NCI-H1694 (cell line): ENCODE results near the gene CSRNP3.
A peak's percentile ranks its signal among the peaks of the same experiment; 100 is the strongest.

Experiments used
- DNase-seq: peaks from one replicate; lab custom pipeline; 2025; lab: John Stamatoyannopoulos, UW

Gene CSRNP3

GRCh38 chr2:165544897-165545296, 75.4 kb downstream of the CSRNP3 start:
- no peak for DNase-seq

- DNase-seq, result no peak
Observed at GRCh38 chr2:165547900-165548299, 78.4 kb downstream of the CSRNP3 start.

- DNase-seq, result no peak
Observed at GRCh38 chr2:165549619-165550018, 80.1 kb downstream of the CSRNP3 start.

- DNase-seq, result no peak
Observed at GRCh38 chr2:165558832-165559231, 89.3 kb downstream of the CSRNP3 start.

GRCh38 chr2:165560377-165560988, 91.0 kb downstream of the CSRNP3 start:
- no peak for DNase-seq

GRCh38 chr2:165561516-165561915, 92.0 kb downstream of the CSRNP3 start:
- no peak for DNase-seq

GRCh38 chr2:165562233-165562632, 92.7 kb downstream of the CSRNP3 start:
- no peak for DNase-seq

GRCh38 chr2:165563468-165564225, 94.1 kb downstream of the CSRNP3 start:
- DNase-seq, result no peak

- DNase-seq, result no peak
Observed at GRCh38 chr2:165566008-165566407, 96.5 kb downstream of the CSRNP3 start.

GRCh38 chr2:165567273-165567672, 97.8 kb downstream of the CSRNP3 start:
- no peak for DNase-seq

- no peak for DNase-seq
Observed at GRCh38 chr2:165568361-165568760, 98.9 kb downstream of the CSRNP3 start.

- no peak for DNase-seq
Observed at GRCh38 chr2:165571477-165571876, 102.0 kb downstream of the CSRNP3 start.

GRCh38 chr2:165572151-165572550, 102.7 kb downstream of the CSRNP3 start:
- DNase-seq, result peak; percentile 93

GRCh38 chr2:165573534-165574461, 104.3 kb downstream of the CSRNP3 start:
- peak; percentile 94 for DNase-seq

GRCh38 chr2:165575044-165575615, 105.6 kb downstream of the CSRNP3 start:
- DNase-seq, result no peak

GRCh38 chr2:165576409-165577154, 107.1 kb downstream of the CSRNP3 start:
- no peak for DNase-seq

GRCh38 chr2:165582409-165582808, 112.9 kb downstream of the CSRNP3 start:
- no peak for DNase-seq

- DNase-seq, result no peak
Observed at GRCh38 chr2:165582863-165583506, 113.5 kb downstream of the CSRNP3 start.

GRCh38 chr2:165584126-165584654, 114.7 kb downstream of the CSRNP3 start:
- no peak for DNase-seq

GRCh38 chr2:165586019-165586418, 116.5 kb downstream of the CSRNP3 start:
- no peak for DNase-seq
